CD4-positive, CD25-positive, alpha-beta regulatory T cell (primary cell): ENCODE measurements around the gene RBPMS2. TPM values are rescaled to one million over a fixed set of nuclear protein-coding genes. Genes with fewer than 3 reads are reported as not detected.

Experiments used
- polyA plus RNA-seq, 4 donors: library from polyadenylated mRNA; unstranded; fragments of 300-500 nt; fragmentation: Illumina TruSeq; gene quantifications; one replicate each; pipeline ENCODE4 v1.2.3, GENCODE V29; 2021
- total RNA-seq: library from RNA; stranded (reverse); gene quantifications from one replicate; pipeline ENCODE4 v1.2.3, GENCODE V29; 2022

The RBPMS2 gene
- total and polyA plus RNA-seq, 5 donors from 2014 or later, result 0.37 TPM; not detected in 4

Other genes starting within 250 kb of the RBPMS2 start
- 0.37 TPM for gene PIF1, start 50.1 kb upstream of the RBPMS2 start, total RNA-seq
- under 1 TPM in 3 of 4 donors, not detected in 1; 0.07 to 0.34 (median 0.24) TPM for gene PIF1, start 50.1 kb upstream of the RBPMS2 start, polyA plus RNA-seq
- gene PLEKHO2, start 66.3 kb upstream of the RBPMS2 start, total RNA-seq, result 15.6 TPM
- 10 to 100 TPM; 27.2 to 33.4 (median 29.3) TPM for gene PLEKHO2, start 66.3 kb upstream of the RBPMS2 start, polyA plus RNA-seq
- gene ANKDD1A, start 136.3 kb upstream of the RBPMS2 start, total RNA-seq, result 12.4 TPM
- gene ANKDD1A, start 136.3 kb upstream of the RBPMS2 start, polyA plus RNA-seq, result 1 to 10 TPM in 2 of 4 donors, under 1 TPM in 2; 0.35 to 5.4 (median 0.83) TPM
- 46.9 TPM for gene SPG21, start 214.3 kb upstream of the RBPMS2 start, total RNA-seq
- 100 to 1,000 TPM; 126 to 146 (median 136) TPM for gene SPG21, start 214.3 kb upstream of the RBPMS2 start, polyA plus RNA-seq